Skeletal muscle tissue (tissue), 4 donors: Measurements from ENCODE around the gene PLA2G6. TPM values are rescaled to one million over a fixed set of nuclear protein-coding genes. Genes with fewer than 3 reads are reported as not detected.
A peak's percentile ranks its signal among the peaks of the same experiment; 100 is the strongest.

Source experiments
- H3K27ac ChIP-seq: one replicate; pipeline ENCODE4 v1.7.0; 2013; ENCODE audit warnings: mild to moderate bottlenecking, low read depth, low read length, inconsistent platforms
- H3K27me3 ChIP-seq, 3 donors: one replicate each; pipeline ENCODE4 v1.7.0; 2013; ENCODE audit warnings: low read length in 3 of 3; ENCODE audit not compliant: control insufficient read depth in 3 of 3, insufficient read depth in 3 of 3
- H3K36me3 ChIP-seq, 3 donors: one replicate each; pipeline ENCODE4 v1.7.0; 2013; ENCODE audit warnings: low read length in 3 of 3; ENCODE audit not compliant: control insufficient read depth in 3 of 3, insufficient read depth in 3 of 3
- H3K4me1 ChIP-seq, 3 donors: one replicate each; pipeline ENCODE4 v1.7.0; 2013; ENCODE audit warnings: low read length in 3 of 3, mild to moderate bottlenecking in 3 of 3; ENCODE audit not compliant: control insufficient read depth in 3 of 3, insufficient read depth in 3 of 3
- H3K4me3 ChIP-seq, 3 donors: one replicate each; pipeline ENCODE4 v1.7.0; 2013; ENCODE audit warnings: low read length in 3 of 3
- H3K9ac ChIP-seq, 3 donors: one replicate each; pipeline ENCODE4 v1.7.0; 2013; ENCODE audit warnings: low read length in 3 of 3, mild to moderate bottlenecking in 3 of 3, moderate library complexity in 2 of 3, low read depth in 1 of 3
- H3K9me3 ChIP-seq, 3 donors: one replicate each; pipeline ENCODE4 v1.7.0; 2013; ENCODE audit warnings: low read length in 3 of 3; ENCODE audit not compliant: control insufficient read depth in 3 of 3
- total RNA-seq: library from RNA; depleted of rRNA; stranded (reverse); fragments of >200 nt; gene quantifications from one replicate; pipeline ENCODE4 v1.2.3, GENCODE V29; 2014
- donor health status: Osteomylitis.

Gene PLA2G6
- total RNA-seq, 1 donor from 2014 or later = 14.1 TPM

DNA sequence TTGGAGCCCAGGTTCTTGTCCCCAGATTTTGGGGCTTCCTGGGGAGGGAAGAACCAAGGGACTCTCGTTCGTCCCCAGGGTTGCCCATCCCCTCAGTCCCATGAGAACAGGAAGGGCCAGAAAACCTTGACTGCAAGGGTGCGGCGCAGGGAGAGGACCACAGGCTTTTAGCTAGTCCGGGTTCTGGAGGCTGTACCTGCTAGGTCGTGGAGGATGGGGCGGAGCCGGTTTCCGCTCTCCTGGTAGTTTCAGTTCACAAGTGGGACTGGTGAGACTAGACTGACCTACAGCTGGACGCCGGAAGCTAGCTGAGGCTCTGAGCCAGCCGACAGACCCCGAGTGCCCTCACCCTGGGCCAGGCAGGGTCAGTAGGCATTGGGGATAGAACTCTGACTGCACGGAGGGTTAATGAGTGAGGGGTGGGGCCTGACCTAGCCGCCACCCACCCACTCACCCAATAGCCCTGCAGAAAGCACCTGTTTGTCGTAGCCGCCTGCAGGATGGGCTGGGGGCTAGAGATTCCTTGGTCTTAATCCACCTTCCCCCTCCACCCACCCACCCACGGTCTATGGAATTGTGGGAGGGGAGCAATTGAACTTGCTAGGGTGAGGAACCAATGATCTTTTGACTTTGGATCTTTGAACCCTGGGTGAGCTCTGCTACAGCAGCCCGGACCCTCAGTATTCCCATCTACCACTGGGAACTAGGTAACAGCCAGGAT, 21.6 kb upstream of the PLA2G6 start:
- Histone ChIP-seq H3K9ac (peak overlapping the region; percentile 77 to 93 (median 88)), H3K27me3 (no peaks in the 10 kb centered on the region), H3K27ac (peak overlapping the region; percentile 98), H3K36me3 (no peaks in the 10 kb centered on the region), H3K4me1 (peaks cover 30 to 44% (median 38%) of the 10 kb centered on the region in 3 donors), H3K9me3 (no peaks in the 10 kb centered on the region), H3K4me3 (peak overlapping the region; percentile 64 to 80 (median 74))

DNA sequence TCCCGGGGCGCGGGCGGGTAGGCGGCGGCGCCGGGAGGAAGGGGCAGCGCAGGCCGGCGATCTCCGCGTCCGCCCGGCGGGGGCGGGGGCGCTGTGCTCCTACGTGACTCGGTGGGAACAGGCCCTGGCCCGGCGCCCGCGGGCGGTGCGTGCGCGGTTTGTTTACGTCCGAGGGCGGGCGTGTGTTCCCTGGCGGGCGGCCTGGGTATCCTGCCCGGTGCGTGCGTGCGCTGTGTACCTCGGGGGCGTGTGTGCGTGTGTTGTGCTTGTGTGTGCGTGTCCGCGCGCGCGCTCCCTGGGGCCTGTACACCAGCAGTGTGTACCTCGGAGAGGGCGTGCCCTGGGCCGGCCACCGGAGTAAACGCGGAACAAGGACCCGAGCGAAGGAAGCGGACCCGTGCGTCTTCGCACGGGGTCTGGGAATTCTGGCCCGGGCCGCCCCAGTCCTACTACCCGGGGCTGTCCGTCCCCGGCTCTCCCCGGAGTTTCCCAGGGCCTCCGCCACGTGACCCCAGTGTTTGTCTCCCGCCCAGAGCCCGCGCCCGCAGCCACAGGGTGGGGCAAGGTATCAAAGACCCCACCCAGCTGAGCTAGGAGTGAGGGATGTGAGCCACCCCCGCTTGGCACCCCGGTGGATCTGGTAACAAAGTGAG, 20.9 kb upstream of the PLA2G6 start:
- H3K27me3 ChIP-seq = no peaks in the 10 kb centered on the region
- peaks cover 30 to 44% (median 38%) of the 10 kb centered on the region in 3 donors for H3K4me1 ChIP-seq
- peak overlapping the region; percentile 98 for H3K27ac ChIP-seq
- no peaks in the 10 kb centered on the region for H3K36me3 ChIP-seq
- H3K9ac ChIP-seq = peak overlapping the region; percentile 77 to 93 (median 88)
- no peaks in the 10 kb centered on the region for H3K9me3 ChIP-seq
- H3K4me3 ChIP-seq = peak overlapping the region; percentile 64 to 80 (median 74)

DNA sequence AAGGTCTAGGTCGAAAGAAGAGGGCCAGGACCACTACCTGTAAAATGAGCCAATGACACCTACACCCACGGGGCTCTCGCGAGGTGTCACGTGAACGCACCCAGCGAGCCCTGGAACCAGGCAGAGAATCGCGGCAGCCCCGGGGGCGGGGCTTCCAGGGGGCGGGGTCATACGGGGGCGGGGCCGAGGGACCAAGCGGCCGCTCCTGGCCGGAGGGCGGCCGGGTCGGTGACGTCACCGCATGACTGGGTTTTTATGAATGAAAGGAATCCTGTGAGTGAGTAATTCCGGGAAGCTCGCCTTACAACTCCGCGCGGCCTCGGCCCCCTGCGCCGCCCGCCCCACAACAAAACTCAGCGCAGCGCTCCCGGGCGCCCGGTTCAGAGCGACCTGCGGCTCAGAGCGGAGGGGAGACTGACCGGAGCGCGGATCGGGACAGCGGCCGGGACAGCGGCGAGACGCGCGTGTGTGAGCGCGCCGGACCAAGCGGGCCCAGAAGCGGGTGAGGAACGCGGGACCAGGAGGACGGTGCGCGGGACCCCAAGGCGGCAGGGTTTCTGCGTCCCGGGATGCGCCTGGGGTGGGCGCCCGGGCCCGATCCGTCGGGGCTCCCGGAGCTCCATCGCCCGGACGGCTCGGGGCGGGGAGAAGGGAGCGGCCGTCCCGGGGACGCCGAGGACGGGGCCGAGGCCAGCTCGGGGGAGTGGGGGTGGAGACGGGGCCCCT, 20.2 kb upstream of the PLA2G6 start, which contains the start of gene MAFF:
MAFF (plus strand) TSS at position 284 of the 726 bp plus-strand sequence. CDS start 11,860 bp downstream, outside the sequence.
- H3K9me3 ChIP-seq = no peaks in the 10 kb centered on the region

DNA sequence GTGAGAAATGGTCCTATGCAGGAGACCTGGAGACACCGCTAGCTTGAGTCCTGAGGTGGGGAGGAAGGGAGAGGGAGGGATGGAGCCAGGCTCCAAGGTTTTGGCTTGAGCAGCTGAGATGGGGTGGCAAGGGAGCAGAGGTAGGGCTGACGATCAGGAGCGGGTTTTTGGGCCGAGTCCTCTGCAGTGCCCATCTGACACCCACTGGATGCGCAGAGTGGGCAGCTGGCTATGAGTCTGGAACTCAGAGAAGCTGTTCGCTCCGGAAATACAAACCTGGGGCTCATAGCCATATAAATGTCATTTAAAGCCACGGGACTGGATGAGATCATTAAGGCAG, 19.7 kb upstream of the PLA2G6 start:
- peak overlapping the region; percentile 68 to 74 (median 69) for H3K4me3 ChIP-seq

More for the DNA sequence above, 20.2 kb upstream of the PLA2G6 start, which contains the start of gene MAFF:
- Histone ChIP-seq H3K27me3 (no peaks in the 10 kb centered on the region), H3K36me3 (no peaks in the 10 kb centered on the region), H3K27ac (peak within 1 kb of the TSS; percentile 98), H3K4me3 (peak within 1 kb of the TSS; percentile 69 to 80 (median 74)), H3K4me1 (peaks cover 30 to 44% (median 38%) of the 10 kb centered on the region in 3 donors), H3K9ac (peak within 1 kb of the TSS; percentile 77 to 93 (median 88))

DNA sequence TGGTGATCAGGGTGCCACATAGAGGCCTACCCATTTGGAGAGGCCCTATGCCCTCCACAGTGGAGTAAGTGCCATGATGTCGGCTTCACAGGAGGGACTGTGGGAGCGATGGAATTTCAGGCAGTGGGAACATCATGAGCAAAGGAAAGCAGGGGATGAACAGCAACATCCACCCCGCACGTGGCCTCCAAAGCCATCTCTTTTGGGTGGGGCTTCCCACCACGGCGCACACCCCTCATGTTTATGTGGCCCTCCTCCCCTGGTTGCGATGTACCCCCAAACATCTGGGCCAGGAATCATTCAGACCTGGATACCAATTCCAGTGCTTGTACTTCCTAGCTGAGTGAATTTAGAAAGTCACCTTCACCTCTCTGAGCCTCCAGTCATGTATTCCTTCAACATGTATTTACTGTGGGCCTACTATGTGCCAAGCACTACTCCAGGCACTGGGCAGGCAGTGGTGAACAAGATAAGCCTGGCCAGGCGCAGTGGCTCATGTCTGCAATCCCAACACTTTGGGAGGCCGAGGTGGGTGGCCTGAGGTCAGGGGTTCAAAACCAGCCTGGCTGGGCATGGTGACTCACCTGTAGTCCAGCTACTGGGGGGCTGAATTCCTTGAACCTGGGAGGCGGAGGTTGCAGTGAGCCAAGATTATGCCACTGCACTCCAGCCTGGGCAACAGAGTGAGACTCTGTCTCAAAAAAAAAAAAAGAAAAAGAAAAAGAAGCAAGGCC, 18.4 kb upstream of the PLA2G6 start:
- Histone ChIP-seq H3K9ac (no peak overlapping the region), H3K27ac (no peak overlapping the region), H3K27me3 (no peaks in the 10 kb centered on the region), H3K9me3 (no peaks in the 10 kb centered on the region), H3K4me3 (no peak overlapping the region), H3K4me1 (peaks cover 28 to 34% (median 29%) of the 10 kb centered on the region in 3 donors), H3K36me3 (no peaks in the 10 kb centered on the region)

More for the DNA sequence above, 19.7 kb upstream of the PLA2G6 start:
- Histone ChIP-seq H3K27ac (peak overlapping the region; percentile 98), H3K9me3 (no peaks in the 10 kb centered on the region), H3K4me1 (peaks cover 30 to 44% (median 38%) of the 10 kb centered on the region in 3 donors), H3K27me3 (no peaks in the 10 kb centered on the region), H3K9ac (peak overlapping the region; percentile 69 to 76 (median 74)), H3K36me3 (no peaks in the 10 kb centered on the region)

DNA sequence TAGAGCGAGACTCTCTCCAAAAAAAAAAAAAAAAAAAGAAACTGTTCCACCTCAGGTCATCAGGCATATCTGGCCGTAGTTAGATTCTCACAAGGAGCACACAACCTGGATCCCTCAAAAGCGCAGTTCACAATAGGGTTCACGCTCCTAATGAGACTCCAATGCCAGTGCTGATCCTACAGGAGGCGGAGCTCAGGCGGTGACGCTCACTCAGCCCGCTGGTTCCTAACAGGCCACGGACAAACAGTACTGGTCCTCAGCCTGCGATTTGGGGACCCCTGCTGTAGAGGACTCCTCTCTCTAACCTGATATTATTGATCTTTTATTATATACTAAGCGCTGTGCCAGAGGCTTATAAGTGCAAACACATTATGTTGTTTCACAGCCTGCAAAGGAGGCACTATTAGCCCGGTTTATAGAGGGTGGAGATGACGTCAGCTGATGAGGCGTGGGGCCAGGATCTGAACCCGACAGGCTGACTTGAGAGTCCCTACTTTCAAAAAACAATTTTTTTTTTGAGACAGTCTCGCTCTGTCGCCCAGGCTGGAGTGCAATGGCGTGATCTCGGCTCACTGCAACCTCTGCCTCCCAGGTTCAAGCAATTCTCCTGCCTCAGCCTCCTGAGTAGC, 15.3 kb upstream of the PLA2G6 start:
- Histone ChIP-seq H3K9me3 (no peaks in the 10 kb centered on the region), H3K36me3 (no peaks in the 10 kb centered on the region), H3K9ac (no peak overlapping the region), H3K27ac (no peak overlapping the region), H3K27me3 (no peaks in the 10 kb centered on the region), H3K4me3 (no peak overlapping the region), H3K4me1 (peaks cover 15 to 30% (median 24%) of the 10 kb centered on the region in 3 donors)

DNA sequence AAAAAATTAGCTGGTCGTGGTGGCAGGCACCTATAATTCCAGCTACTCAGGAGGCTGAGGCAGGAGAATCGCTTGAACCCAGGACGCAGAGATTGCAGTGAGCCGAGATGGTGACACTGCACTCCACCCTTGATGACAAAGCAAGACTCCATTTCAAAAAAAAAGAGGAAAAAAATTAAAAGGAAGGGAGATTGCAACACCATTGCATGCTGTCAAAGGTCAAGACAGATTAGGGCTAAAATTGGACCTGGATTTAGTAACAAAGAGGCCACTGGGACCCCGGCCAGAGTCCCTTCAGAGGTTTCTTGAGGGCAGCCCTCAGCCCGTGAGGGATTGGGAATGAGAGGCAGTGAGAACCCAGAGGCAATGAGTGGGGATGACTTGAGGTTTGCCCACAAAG, 11.9 kb upstream of the PLA2G6 start:
- H3K9ac ChIP-seq = no peak overlapping the region
- H3K36me3 ChIP-seq = no peaks in the 10 kb centered on the region
- H3K27ac ChIP-seq = no peak overlapping the region
- no peaks in the 10 kb centered on the region for H3K27me3 ChIP-seq
- peaks cover 10 to 22% (median 19%) of the 10 kb centered on the region in 3 donors for H3K4me1 ChIP-seq
- no peaks in the 10 kb centered on the region for H3K9me3 ChIP-seq
- no peak overlapping the region for H3K4me3 ChIP-seq

DNA sequence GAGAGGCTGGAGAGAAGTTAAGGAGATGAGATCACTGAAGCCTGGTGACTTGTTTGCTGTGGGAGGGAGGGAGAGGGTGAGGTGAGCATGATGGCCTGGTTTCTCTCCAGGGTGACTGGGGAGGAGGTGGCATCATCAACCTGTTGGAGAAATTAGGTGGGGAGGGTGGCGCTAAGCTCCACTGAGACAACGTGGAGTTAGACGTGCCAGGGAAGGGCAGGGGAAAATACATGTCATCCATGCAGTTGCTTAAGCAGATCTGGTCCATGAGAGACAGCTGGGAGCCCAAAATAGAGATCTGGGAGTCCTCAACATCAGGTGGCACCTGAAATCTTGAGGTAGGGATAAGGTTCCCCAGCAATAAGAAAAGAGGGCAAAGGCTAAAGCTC, 10.8 kb upstream of the PLA2G6 start:
- H3K27ac ChIP-seq = peak overlapping the region; percentile 0
- H3K4me1 ChIP-seq = peaks cover 10 to 28% (median 19%) of the 10 kb centered on the region in 3 donors
- no peak overlapping the region for H3K4me3 ChIP-seq
- no peaks in the 10 kb centered on the region for H3K36me3 ChIP-seq
- H3K9ac ChIP-seq = peak overlapping the region in 2 of 3 donors; percentile 1 to 33
- H3K27me3 ChIP-seq = no peaks in the 10 kb centered on the region
- no peaks in the 10 kb centered on the region for H3K9me3 ChIP-seq
